HCT116 (cell line): ENCODE results near the gene ADGRG6. TPM values are rescaled to one million over a fixed set of nuclear protein-coding genes. Genes with fewer than 3 reads are reported as not detected.

Experiments
- ATAC-seq: fragments of 200-7000 bp; cut with Tn5 transposase; 2 replicates; pipeline ENCODE4 v1.9.1; 2020; ENCODE audit warnings: mild to moderate bottlenecking, moderate library complexity
- BruUV-seq: library from RNA; stranded (reverse); fragments of 400-500 nt; replicated peaks from 2 replicates; lab custom pipeline; 2021; lab: Mats Ljungman, UMichigan
- CTCF ChIA-PET: fragments of 300-600 bp; sonication (Branson Sonifier 250); formaldehyde crosslinking; loops from one replicate; lab custom pipeline; 2021; ENCODE audit warnings: antibody characterized with exemption; lab: Charles Lee
- POLR2A ChIA-PET: fragments of 300-600, 350-600 bp; sonication (Branson Sonifier 250); formaldehyde crosslinking; loops from one replicate; lab custom pipeline; 2021; ENCODE audit warnings: antibody characterized with exemption; lab: Charles Lee
- RAD21 ChIA-PET, 2 experiments: fragments of 300-600 bp; sonication (Branson Sonifier 250); formaldehyde crosslinking; loops; one replicate each; lab custom pipeline; 2023; ENCODE audit warnings: low total read pairs in 2 of 2; ENCODE audit not compliant: uncharacterized antibody in 2 of 2, unreplicated experiment in 2 of 2, low non-redundant PET in 1 of 2; lab: Charles Lee
- DNase-seq: peaks from one replicate; pipeline ENCODE4 v3.0.0-alpha.2; 2010; ENCODE audit warnings: low read depth, low spot score
- H2AFZ ChIP-seq: fragments of 200-600 bp; shearing (Covaris generic), sonication (generic); 2 replicates; pipeline ENCODE4 v1.6.1; 2017; ENCODE audit warnings: low read depth, mixed run types, mixed read lengths, antibody characterized with exemption, low read length; ENCODE audit not compliant: poor library complexity, severe bottlenecking
- H3K27ac ChIP-seq: 2 replicates; pipeline ENCODE4 v1.5.1; 2012; ENCODE audit warnings: low read depth, low read length
- H3K27me3 ChIP-seq: fragments of 200-600 bp; sonication (generic); 2 replicates; pipeline ENCODE4 v1.6.1; 2016; ENCODE audit warnings: mixed run types, low read length, mixed read lengths; ENCODE audit not compliant: insufficient read depth
- H3K36me3 ChIP-seq, 2 experiments: fragments of 200-500 bp in 1 of 2; fragments of 200-600 bp in 1 of 2; sonication (Bioruptor generic) in 1 of 2; sonication (generic) in 1 of 2; 2 replicates each; pipeline versions ENCODE4 v1.5.1 to v1.6.1; 2014 to 2016; ENCODE audit warnings: low read length in 2 of 2, inconsistent platforms in 1 of 2, mixed read lengths in 1 of 2, mixed run types in 1 of 2; ENCODE audit not compliant: insufficient read depth in 2 of 2, control insufficient read depth in 1 of 2
- H3K4me1 ChIP-seq, 2 experiments: fragments of 200-600 bp in 1 of 2; sonication (generic) in 1 of 2; 2 replicates each; pipeline versions ENCODE4 v1.5.1 to v1.6.1; 2012 to 2017; ENCODE audit warnings: low read length in 2 of 2, inconsistent platforms in 1 of 2, mild to moderate bottlenecking in 1 of 2, mixed read lengths in 1 of 2, mixed run types in 1 of 2, moderate library complexity in 1 of 2; ENCODE audit not compliant: insufficient read depth in 2 of 2, control insufficient read depth in 1 of 2
- H3K4me2 ChIP-seq: fragments of 200-600 bp; sonication (generic); 2 replicates; pipeline ENCODE4 v1.6.1; 2017; ENCODE audit warnings: mixed run types, low read length, mixed read lengths
- H3K4me3 ChIP-seq, 2 experiments: fragments of 200-600 bp in 1 of 2; sonication (generic) in 1 of 2; replicated peaks in 1 of 2; 2 replicates each; pipeline ENCODE4 v1.5.1; 2011 to 2016; ENCODE audit warnings: low read length in 2 of 2, control low read depth in 1 of 2, low read depth in 1 of 2, mild to moderate bottlenecking in 1 of 2, mixed read lengths in 1 of 2, mixed run types in 1 of 2
- H3K79me2 ChIP-seq: fragments of 200-600 bp; sonication (generic); 2 replicates; pipeline ENCODE4 v1.6.1; 2017; ENCODE audit warnings: mild to moderate bottlenecking, mixed run types, low read length, moderate library complexity, mixed read lengths; ENCODE audit not compliant: insufficient read depth
- H3K9ac ChIP-seq: fragments of 200-600 bp; sonication (generic); 2 replicates; pipeline ENCODE4 v1.6.1; 2016; ENCODE audit warnings: low read length, mixed read lengths
- H3K9me2 ChIP-seq: fragments of 200-600 bp; sonication (generic), shearing (Covaris generic); 2 replicates; pipeline ENCODE4 v1.6.1; 2017; ENCODE audit warnings: mixed run types, mild to moderate bottlenecking, moderate library complexity; ENCODE audit not compliant: insufficient read depth
- H3K9me3 ChIP-seq, 2 experiments: fragments of 200-500 bp in 1 of 2; fragments of 200-600 bp in 1 of 2; sonication (Bioruptor generic) in 1 of 2; sonication (generic) in 1 of 2; 2 replicates each; pipeline ENCODE4 v1.6.1; 2014 to 2017; ENCODE audit warnings: low read length in 2 of 2, mixed read lengths in 2 of 2, inconsistent platforms in 1 of 2, low read depth in 1 of 2, mild to moderate bottlenecking in 1 of 2, mixed run types in 1 of 2, moderate library complexity in 1 of 2; ENCODE audit not compliant: control insufficient read depth in 1 of 2, insufficient read depth in 1 of 2
- H4K20me1 ChIP-seq: fragments of 200-600 bp; sonication (generic), shearing (Covaris generic); 2 replicates; pipeline ENCODE4 v1.6.1; 2017; ENCODE audit warnings: mixed run types, mild to moderate bottlenecking, moderate library complexity; ENCODE audit not compliant: insufficient read depth
- ATF3 ChIP-seq: IDR thresholded peaks from 2 replicates; pipeline ENCODE4 v1.6.1; 2012
- CBX3 ChIP-seq: IDR thresholded peaks from 2 replicates; pipeline ENCODE4 v1.6.1; 2012; ENCODE audit warnings: low read depth
- ELF1 ChIP-seq: IDR thresholded peaks from 2 replicates; pipeline ENCODE4 v1.6.1; 2012; ENCODE audit warnings: low read depth, borderline replicate concordance
- POLR2A ChIP-seq: IDR thresholded peaks from 2 replicates; pipeline ENCODE4 v1.7.0; 2011; ENCODE audit warnings: borderline replicate concordance; ENCODE audit not compliant: insufficient read depth, insufficient read length; ENCODE audit errors: extremely low read depth
- POLR2AphosphoS5 ChIP-seq: IDR thresholded peaks from 2 replicates; pipeline ENCODE4 v1.6.1; 2011; ENCODE audit warnings: mild to moderate bottlenecking, low read depth, low read length, moderate library complexity
- RAD21 ChIP-seq: IDR thresholded peaks from 2 replicates; pipeline ENCODE4 v1.6.1; 2012; ENCODE audit warnings: low read depth, mild to moderate bottlenecking
- TCF7L2 ChIP-seq: IDR thresholded peaks from 2 replicates; pipeline ENCODE4 v1.7.0; 2011; ENCODE audit warnings: borderline replicate concordance, inconsistent platforms; ENCODE audit not compliant: insufficient read depth, insufficient read length; ENCODE audit errors: extremely low read depth
- intact Hi-C: fragments of 100-400 bp; cut with micrococcal nuclease; formaldehyde crosslinking; loops from 2 replicates; pipeline ENCODE4 v1.10.0; 2022
- total RNA-seq: library from RNA; stranded (reverse); gene quantifications from one replicate; pipeline ENCODE4 v1.2.1, GENCODE V29; 2021; ENCODE audit not compliant: unreplicated experiment
- TF ChIP-seq, protein P1 (sequence below): IDR thresholded peaks from 2 replicates; pipeline ENCODE4 v1.6.1; 2012

Gene ADGRG6
- total RNA-seq, 1 experiment from 2014 or later: 67.9 TPM

GRCh38 chr6:142359271-142359960, 57.6 kb downstream of the ADGRG6 start (continued):
- no peak for TF ChIP-seq CBX3

DNA sequence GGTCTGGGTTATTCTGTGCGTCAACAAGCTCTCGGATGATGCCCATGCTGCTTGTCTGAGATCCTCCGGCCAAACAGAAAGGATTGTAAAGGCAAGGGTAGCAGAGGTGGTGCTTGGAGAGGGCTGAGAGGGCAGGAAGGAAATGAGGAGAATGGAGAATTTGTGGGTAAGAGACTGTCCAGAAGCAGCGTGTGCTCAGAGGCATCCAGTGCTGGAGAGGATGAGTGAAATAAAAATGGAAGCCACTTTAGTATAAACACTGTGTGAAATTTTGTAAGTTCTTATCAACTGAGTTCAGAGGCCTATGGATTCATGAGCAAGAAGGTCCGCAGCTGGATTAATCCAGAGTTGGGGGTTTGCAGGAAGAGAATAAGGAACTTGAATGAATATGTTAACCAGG, 59.5 kb downstream of the ADGRG6 start:
- no peak overlapping the region for H3K4me2 ChIP-seq
- H3K4me1 ChIP-seq: peaks cover 9 to 24% of the 10 kb centered on the region in 2 experiments; a peak in 3 of 4 replicates
- ATAC-seq: no peak
- TF ChIP-seq, protein P1, sequence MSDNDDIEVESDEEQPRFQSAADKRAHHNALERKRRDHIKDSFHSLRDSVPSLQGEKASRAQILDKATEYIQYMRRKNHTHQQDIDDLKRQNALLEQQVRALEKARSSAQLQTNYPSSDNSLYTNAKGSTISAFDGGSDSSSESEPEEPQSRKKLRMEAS: no peak
- TF ChIP-seq RAD21 (no peak), ATF3 (no peak), TCF7L2 (no peak), POLR2AphosphoS5 (no peak), POLR2A (no peak), ELF1 (no peak)
- no peak overlapping the region for H3K4me3 ChIP-seq
- CTCF ChIA-PET: no interaction called here
- no TSS peak for BruUV-seq
- H3K27ac ChIP-seq: no peak overlapping the region
- H3K9me3 ChIP-seq: no peaks in the 10 kb centered on the region
- intact Hi-C loops: no loop called here
- no peaks in the 10 kb centered on the region for H3K9me2 ChIP-seq
- H3K27me3 ChIP-seq: no peaks in the 10 kb centered on the region
- no peaks in the 10 kb centered on the region for H3K36me3 ChIP-seq
- no peak for DNase-seq
- H3K9ac ChIP-seq: no peak overlapping the region
- POLR2A ChIA-PET: no interaction called here
- H3K79me2 ChIP-seq: peaks cover 37% of the 10 kb centered on the region
- H4K20me1 ChIP-seq: no peaks in the 10 kb centered on the region
- no peak overlapping the region for H2AFZ ChIP-seq
- RAD21 ChIA-PET: no interaction called here
